ENCODE measurements around the gene CCL26.
A peak's percentile ranks its signal among the peaks of the same experiment; 100 is the strongest.
"Not testable (repeated sequence)": the region's sequence is repeated elsewhere in the genome, so short reads cannot be mapped to it uniquely, and the experiment has no call there.

CCL26 gene

DNA sequence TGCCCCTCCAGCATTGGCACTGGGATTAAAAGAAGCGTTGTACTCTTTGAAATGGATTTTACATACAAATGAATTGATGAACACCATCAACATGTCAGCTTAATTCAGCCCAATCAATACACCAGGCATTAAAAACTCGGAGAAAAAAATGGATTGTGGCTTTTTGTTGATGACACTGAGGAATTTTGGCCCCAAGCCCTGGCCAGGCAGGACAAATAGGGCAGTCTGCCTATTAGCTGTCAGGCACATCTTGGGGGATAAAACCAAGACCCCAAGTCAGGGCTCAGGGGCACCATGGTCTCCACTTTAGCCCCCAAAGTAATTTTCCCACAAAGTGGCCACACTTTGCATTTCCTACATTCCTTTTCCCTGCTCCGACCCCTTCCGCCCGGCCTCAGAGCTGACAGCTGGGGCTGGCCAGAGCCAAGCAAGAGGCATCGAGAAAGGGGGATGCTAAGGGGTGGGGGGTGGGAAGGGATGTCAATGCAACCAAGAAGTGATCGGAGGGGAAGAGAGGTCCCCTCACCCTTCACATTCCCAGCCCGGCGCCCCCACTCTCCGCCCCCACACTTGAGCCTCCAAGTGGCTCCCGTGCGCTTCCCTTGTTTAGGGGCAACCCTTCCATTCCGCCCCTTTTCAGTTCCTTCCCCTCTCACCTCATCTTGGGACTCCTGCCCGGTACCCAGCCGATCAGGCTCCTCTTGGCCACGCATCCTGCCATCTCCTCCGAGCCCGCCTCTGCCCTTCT, 34.0 kb downstream of the CCL26 start:
- DNase-seq = no peak

DNA sequence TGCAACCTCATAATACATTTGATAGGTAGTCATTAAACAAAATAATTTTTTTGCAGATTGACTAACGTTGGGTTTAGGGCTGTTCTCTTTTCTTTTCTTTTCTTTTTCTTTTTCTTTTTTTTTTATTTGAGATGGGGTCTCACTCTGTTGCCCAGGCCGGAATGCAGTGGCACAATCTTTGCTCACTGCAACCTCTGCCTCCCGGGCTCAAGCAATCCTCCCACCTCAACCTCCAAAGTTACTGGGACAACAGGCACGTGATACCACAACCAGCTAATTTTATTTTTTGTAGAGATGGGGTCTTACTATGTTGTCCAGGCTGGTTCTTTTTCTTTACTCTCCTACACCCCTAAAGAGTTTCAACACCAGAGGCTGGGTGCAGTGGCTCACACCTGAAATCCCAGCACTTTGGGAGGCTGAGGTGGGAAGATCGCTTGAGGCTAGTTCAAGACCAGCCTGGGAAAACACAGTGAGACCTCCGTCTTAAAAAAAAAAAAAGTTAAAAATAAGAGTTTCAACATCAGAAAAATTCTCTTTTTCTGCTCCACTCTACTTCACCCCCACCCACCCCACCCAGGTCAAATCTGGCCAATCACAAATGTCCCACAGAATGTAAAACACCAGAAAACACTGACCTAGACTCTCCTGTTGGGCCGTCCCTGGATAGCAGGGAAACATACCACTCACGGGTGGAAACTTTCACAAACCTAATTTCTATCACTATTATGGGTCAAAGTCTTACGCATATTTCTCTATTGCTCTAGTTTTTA, 36.2 kb downstream of the CCL26 start:
- DNase-seq = no peak

DNA sequence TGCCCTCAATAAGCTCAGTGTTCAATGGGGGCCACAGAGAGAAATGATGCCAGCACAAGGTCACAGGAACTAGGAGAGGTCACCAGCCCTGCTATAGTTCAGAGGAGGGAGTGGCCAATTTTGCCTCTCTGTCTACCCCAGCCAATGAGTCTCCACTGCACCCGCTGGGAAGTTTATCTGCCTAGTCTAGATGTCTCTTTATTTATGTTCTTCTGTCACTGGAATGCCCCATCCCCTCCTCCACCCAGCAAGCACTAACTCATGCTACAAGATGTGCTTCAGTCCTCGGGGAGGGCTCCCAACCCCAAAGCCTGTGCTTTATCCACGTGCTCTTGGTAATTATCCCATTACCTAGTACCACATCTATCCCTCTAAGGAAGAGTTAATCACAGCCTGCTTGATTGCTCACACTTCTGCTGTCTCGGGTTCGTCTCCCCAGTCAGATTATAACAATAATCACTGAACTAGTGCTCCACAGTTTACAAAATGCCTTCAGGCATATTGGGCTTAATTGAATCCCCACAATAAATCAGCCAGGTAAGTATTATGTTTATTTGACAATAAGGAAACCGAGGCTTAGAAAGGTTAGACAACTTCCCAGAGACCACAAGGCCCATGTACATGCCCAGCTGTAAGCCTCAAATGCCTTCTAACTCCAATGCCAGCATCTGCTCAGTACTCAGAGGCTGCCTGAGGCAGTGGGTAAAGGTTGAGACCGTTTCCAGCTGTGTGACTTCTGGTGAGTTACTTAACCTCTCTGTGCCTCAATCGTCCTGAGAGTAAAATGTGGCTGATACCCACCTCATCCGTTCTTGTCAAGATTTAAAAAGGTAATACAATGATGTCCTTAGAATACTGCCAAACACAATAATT, 37.2 kb downstream of the CCL26 start:
- no peak for DNase-seq

DNA sequence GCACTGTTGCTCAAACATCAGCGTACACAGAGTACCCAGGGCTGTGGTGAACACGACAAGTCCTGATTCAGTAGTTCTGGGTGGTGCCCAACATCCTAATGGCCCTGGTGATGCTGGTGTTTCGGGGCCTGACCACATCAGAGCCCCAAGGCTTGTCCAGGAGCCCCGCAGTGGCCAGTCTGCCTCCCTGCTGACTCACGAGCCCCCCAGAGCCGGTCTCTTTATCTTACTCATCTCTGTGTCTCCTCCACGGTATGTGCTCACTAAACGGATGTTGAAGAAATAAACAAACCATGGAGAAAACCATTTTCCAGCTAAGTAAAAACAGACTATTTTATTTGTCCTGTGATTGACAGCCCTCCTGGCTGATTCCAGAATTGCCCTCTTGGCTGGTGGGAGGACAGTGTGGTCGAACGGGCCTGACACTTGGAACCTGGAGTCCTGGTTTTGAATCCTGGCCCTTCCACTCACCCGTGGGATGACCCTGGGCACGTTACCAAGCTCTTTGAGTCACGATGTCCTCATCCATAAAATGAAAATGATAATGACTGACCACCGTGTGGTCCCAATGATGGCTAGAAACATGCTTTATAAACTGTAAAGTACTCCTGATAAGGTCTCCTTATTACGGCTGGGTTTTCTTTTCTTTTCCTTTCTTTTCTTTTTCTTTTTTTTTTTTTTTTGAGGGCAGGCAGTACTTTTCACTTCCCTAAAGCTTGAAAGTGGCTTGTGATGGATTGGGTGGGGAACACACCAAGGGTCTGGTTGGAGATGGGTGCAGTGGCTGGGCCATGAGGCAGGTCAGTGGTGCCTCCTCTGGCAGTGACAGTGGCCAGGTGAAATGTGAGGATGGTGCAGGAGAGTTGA, 39.0 kb downstream of the CCL26 start:
- no peak for DNase-seq

DNA sequence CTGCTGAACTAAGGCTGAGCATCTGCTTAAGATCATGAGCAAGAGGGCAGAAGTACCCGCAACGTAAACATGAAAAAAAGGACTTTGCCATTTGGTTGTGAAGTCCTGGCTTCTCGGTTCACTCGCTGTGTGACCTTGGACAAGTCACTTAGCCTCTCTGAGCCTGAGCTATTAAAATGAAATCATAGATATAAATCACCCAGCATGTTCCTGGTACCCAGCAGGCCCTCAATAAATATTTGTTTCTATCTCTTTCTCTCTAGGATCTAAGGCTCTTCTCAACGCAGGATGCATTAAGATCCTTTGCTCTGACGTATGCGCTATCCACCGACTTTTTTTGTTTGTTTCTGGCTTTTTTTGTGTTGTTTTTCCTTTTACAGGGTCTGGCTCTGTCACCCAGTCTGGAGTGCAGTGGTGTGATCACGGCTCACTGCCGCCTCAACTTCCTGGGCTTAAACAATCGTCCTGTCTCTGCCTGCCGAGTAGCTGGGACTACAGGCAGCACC, 39.9 kb downstream of the CCL26 start:
- DNase-seq = no peak

- no peak for DNase-seq
These were observed 42.1 kb downstream of the CCL26 start for GRCh38 chr7:75729851-75730274.

GRCh38 chr7:75727881-75728593, 44.0 kb downstream of the CCL26 start:
- DNase-seq = peak; percentile 75

DNA sequence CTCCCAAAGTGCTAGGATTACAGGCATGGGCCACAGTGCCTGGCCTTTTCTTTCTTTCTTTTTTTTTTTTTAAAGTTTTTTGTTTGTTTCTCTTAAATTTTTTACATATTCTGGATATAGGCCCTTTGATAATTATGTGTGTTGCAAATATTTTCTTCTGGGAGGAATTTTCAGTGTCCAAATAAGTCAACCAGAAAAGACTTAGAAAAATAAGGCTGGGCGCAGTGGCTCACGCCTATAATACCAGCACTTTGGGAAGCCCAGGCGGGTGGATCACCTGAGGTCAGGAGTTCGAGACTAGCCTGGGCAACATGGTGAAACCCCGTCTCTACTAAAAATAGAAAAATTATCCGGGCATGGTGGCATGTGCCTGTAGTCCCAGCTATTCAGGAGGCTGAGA, 44.7 kb downstream of the CCL26 start:
- not testable (repeated sequence) for DNase-seq

GRCh38 chr7:75725306-75725705, 46.7 kb downstream of the CCL26 start:
- no peak for DNase-seq

- DNase-seq = no peak
These were observed 48.6 kb downstream of the CCL26 start for GRCh38 chr7:75723444-75723843.

GRCh38 chr7:75722373-75722772, 49.6 kb downstream of the CCL26 start:
- no peak for DNase-seq

DNA sequence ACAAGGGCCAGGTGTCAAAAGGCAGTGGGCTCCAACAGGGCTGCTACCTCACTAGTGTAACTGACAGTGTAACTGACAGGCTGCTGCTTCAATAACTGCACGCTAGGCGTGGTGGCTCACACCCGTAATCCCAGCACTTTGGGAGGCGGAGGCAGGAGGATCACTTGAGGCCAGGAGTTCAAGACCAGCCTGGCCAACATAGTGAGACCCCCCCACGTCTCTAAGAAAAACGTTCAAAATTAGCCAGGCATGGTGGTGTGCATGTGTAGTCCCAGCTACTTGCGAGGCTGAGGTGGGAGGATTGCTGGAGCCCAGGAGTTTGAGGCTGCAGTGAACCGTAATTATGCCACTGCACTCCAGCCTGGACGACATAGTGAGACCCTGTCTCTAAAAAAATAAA, 50.1 kb downstream of the CCL26 start:
- not testable (repeated sequence) for DNase-seq

- no peak for DNase-seq
These were observed 50.6 kb downstream of the CCL26 start for GRCh38 chr7:75721426-75721825.

DNA sequence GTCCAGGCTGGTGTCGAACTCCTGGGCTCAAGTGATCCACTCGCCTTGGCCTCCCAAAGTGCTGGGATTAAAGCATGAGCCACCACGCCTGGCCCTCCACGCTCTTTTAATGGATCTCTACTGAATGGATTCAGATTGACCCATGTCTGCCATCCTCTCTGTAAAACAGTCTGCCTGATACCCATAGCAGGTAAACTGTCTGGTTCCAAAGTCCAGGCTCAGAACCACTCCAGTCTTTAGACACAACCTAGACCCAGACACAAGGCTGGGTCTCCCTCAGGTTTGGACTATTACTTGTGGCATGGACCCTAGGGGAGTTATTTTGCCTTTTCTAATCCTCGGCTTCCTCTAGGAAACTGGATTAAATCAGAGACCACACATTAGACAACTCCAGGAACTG, 52.4 kb downstream of the CCL26 start:
- no peak for DNase-seq

Measured in CD4-positive, alpha-beta T cell treated with Interleukin-21 for 1 hour (primary cell).